ENCODE measurements around the gene BSN. TPM values are rescaled to one million over a fixed set of nuclear protein-coding genes. Genes with fewer than 3 reads are reported as not detected.

The BSN gene
- total and polyA plus RNA-seq, 2 donors (not counting 3 experiments of a cell fraction or from before 2014, with no cell fraction given) = 0.04 to 0.27 TPM

DNA sequence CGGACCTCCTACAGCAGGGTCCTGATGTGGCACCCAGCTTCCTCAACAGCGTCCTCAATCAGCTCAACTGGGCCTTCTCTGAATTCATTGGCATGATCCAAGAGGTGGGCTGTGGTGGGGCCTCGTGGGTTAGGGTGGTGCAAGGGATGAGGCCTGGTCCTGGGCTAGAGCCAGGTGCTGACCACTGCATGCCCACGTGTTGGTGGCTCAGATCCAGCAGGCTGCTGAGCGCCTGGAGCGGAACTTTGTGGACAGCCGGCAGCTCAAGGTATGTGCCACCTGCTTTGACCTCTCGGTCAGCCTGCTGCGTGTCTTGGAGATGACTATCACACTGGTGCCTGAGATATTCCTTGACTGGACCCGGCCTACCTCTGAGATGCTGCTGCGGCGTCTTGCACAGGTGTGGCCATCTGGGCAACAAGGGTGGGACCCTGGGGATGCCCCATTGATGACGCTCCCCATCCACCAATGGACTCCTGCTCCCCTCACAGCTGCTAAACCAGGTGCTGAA, 161.4 kb downstream of the BSN start:
- Histone ChIP-seq H3K27ac (ENCODE audit: insufficient read depth, low read depth, low read length) (no peak overlapping the region), H3K4me3 (replicated peaks in 1 of 3; ENCODE audit: insufficient read depth in 1 of 3, low read depth in 1 of 3, low read length in 3 of 3) (no peak overlapping the region), H3K4me2 (ENCODE audit: insufficient read depth, low read length) (no peak overlapping the region), H3K9ac (replicated peaks; ENCODE audit: extremely low read depth, insufficient read depth, low read length) (no peak overlapping the region), H4K20me1 (replicated peaks; ENCODE audit: control insufficient read depth, extremely low read depth, insufficient read depth, low read length) (no peaks in the 10 kb centered on the region), H3K9me3 (replicated peaks; ENCODE audit: control insufficient read depth, insufficient read depth, low read length) (no peaks in the 10 kb centered on the region), H3K9me1 (replicated peaks; ENCODE audit: control insufficient read depth, extremely low read depth, insufficient read depth, low read length) (no peaks in the 10 kb centered on the region), H2AFZ (ENCODE audit: low read depth, low read length) (no peak overlapping the region), H3K27me3 (ENCODE audit: control insufficient read depth in 2 of 2, insufficient read depth in 2 of 2, low read length in 2 of 2) (no peaks in the 10 kb centered on the region), H3K36me3 (ENCODE audit: control insufficient read depth in 2 of 2, extremely low read depth in 1 of 2, insufficient read depth in 2 of 2, low read length in 2 of 2) (peaks cover 0 to 4% of the 10 kb centered on the region in 2 experiments), H3K79me2 (ENCODE audit: control insufficient read depth, insufficient read depth, low read length) (no peaks in the 10 kb centered on the region), H3K4me1 (ENCODE audit: control insufficient read depth, extremely low read depth, insufficient read depth, low read length) (peaks cover 7% of the 10 kb centered on the region)
- BruUV-seq (replicated peaks) = no TSS peak
- TF ChIP-seq, protein P1, sequence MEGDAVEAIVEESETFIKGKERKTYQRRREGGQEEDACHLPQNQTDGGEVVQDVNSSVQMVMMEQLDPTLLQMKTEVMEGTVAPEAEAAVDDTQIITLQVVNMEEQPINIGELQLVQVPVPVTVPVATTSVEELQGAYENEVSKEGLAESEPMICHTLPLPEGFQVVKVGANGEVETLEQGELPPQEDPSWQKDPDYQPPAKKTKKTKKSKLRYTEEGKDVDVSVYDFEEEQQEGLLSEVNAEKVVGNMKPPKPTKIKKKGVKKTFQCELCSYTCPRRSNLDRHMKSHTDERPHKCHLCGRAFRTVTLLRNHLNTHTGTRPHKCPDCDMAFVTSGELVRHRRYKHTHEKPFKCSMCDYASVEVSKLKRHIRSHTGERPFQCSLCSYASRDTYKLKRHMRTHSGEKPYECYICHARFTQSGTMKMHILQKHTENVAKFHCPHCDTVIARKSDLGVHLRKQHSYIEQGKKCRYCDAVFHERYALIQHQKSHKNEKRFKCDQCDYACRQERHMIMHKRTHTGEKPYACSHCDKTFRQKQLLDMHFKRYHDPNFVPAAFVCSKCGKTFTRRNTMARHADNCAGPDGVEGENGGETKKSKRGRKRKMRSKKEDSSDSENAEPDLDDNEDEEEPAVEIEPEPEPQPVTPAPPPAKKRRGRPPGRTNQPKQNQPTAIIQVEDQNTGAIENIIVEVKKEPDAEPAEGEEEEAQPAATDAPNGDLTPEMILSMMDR (IDR thresholded peaks at IDR 0.05; ENCODE audit: extremely low read depth in 1 of 2, insufficient read depth in 1 of 2, low read depth in 1 of 2, low read length in 2 of 2) = no peak
- TF ChIP-seq POLR2A (IDR thresholded peaks at IDR 0.05; ENCODE audit: low read depth, low read length) (no peak), EZH2 (IDR thresholded peaks at IDR 0.05; ENCODE audit: borderline replicate concordance, low read depth, low read length, severe bottlenecking) (no peak), JUN (IDR thresholded peaks at IDR 0.05; ENCODE audit: borderline replicate concordance, insufficient read depth, insufficient read length, low read depth) (no peak), FOS (IDR thresholded peaks at IDR 0.05; ENCODE audit: borderline replicate concordance, insufficient read depth, low read length) (no peak), POLR2AphosphoS5 (IDR thresholded peaks at IDR 0.05; ENCODE audit: insufficient read depth, low read depth, low read length) (no peak), MYC (IDR thresholded peaks at IDR 0.05; ENCODE audit: low read depth, low read length) (no peak), GATA2 (IDR thresholded peaks at IDR 0.05; ENCODE audit: insufficient read depth, insufficient read length, low read depth, low read length) (no peak)
- TF ChIP-seq, protein P2, sequence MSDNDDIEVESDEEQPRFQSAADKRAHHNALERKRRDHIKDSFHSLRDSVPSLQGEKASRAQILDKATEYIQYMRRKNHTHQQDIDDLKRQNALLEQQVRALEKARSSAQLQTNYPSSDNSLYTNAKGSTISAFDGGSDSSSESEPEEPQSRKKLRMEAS (IDR thresholded peaks at IDR 0.05; ENCODE audit: insufficient read depth, insufficient read length) = no peak
- DNase-seq (ENCODE audit: low read depth, low spot score) (no peak), FAIRE-seq (no peak)
- ChIA-PET CTCF (interaction anchor here (1.6 to 2.3 kb wide), 2 partner anchors 13 to 176 kb away, joined by 4 to 7 read pairs; no protein-coding TSS in a partner anchor), POLR2A (no interaction called here)
- intact Hi-C loops (cut with micrococcal nuclease) (no loop called here), dilution Hi-C loops (cut with MboI; ENCODE audit: extremely low pct_ligation_motif_present, low sequenced_read_pairs) (no loop called here)

All from endothelial cell of umbilical vein (primary cell).